Measurements from ENCODE around the gene HAUS7.

DNA sequence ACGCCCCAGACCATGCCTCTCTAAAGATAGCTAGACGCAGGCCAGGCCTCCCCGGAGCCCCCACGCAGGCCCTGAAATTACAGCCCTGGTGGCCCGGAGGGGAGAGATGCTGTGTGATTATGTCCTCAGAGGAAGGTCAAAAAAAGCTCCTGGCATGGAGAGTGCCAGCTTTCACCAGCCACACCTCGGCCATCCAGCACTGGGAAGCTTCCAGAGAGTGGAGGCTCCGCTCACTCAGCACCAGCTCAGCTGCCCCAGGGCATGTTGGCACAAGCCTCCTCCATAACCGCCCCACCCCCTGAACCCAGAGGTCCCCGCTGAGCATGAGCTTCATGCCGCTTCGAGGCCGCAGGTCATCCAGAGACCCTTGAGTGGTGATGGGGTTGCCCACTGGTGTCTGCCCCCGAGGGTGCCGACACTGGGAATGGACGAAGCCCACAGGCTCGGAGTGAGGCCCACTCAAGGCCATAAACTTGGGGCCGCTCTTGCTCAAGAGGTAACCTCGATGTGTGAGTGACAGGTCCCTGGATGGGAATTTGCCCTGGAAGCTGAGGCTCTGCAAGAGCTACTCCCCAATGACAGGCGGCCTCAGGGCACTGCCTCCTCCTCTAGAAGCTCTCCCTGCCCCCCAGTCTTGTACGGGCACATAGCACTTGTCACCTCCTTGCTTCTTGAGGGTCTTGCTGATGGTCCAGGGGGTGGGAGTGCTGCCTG is 20.0 kb upstream of the HAUS7 start:
- TF ChIP-seq POLR2AphosphoS5 (IDR thresholded peaks at IDR 0.05; ENCODE audit: low read depth, low read length) (no peak), TAF1 (IDR thresholded peaks at IDR 0.05; ENCODE audit: borderline replicate concordance, insufficient read depth, low read length) (no peak)
- TF ChIP-seq, protein P1, sequence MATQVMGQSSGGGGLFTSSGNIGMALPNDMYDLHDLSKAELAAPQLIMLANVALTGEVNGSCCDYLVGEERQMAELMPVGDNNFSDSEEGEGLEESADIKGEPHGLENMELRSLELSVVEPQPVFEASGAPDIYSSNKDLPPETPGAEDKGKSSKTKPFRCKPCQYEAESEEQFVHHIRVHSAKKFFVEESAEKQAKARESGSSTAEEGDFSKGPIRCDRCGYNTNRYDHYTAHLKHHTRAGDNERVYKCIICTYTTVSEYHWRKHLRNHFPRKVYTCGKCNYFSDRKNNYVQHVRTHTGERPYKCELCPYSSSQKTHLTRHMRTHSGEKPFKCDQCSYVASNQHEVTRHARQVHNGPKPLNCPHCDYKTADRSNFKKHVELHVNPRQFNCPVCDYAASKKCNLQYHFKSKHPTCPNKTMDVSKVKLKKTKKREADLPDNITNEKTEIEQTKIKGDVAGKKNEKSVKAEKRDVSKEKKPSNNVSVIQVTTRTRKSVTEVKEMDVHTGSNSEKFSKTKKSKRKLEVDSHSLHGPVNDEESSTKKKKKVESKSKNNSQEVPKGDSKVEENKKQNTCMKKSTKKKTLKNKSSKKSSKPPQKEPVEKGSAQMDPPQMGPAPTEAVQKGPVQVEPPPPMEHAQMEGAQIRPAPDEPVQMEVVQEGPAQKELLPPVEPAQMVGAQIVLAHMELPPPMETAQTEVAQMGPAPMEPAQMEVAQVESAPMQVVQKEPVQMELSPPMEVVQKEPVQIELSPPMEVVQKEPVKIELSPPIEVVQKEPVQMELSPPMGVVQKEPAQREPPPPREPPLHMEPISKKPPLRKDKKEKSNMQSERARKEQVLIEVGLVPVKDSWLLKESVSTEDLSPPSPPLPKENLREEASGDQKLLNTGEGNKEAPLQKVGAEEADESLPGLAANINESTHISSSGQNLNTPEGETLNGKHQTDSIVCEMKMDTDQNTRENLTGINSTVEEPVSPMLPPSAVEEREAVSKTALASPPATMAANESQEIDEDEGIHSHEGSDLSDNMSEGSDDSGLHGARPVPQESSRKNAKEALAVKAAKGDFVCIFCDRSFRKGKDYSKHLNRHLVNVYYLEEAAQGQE (IDR thresholded peaks at IDR 0.05; ENCODE audit: insufficient read depth in 1 of 2, low read depth in 2 of 2, low read length in 2 of 2): no peak
